HFFc6 (cell line): Measurements from ENCODE around the gene LIN28A. TPM values are rescaled to one million over a fixed set of nuclear protein-coding genes. Genes with fewer than 3 reads are reported as not detected.

Experiments
- DNase-seq: peaks from one replicate; pipeline ENCODE4 v3.0.0-alpha.2; 2018
- H3K27ac Mint-ChIP-seq: 2 replicates; pipeline ENCODE4 v1.8.0; 2020; ENCODE audit warnings: mild to moderate bottlenecking, mixed read lengths
- H3K27me3 Mint-ChIP-seq: 2 replicates; pipeline ENCODE4 v1.8.0; 2021; ENCODE audit warnings: mild to moderate bottlenecking, moderate library complexity, mixed read lengths; ENCODE audit not compliant: insufficient read depth
- H3K36me3 Mint-ChIP-seq: 2 replicates; pipeline ENCODE4 v1.8.0; 2021; ENCODE audit warnings: low read depth, mixed read lengths
- H3K4me1 Mint-ChIP-seq: 2 replicates; pipeline ENCODE4 v1.8.0; 2020; ENCODE audit warnings: low read depth, mixed read lengths
- H3K4me3 Mint-ChIP-seq: 2 replicates; pipeline ENCODE4 v1.8.0; 2020; ENCODE audit warnings: mild to moderate bottlenecking, moderate library complexity, mixed read lengths
- H3K9me3 Mint-ChIP-seq: 2 replicates; pipeline ENCODE4 v1.8.0; 2020; ENCODE audit warnings: mild to moderate bottlenecking, mixed read lengths
- long read RNA-seq: library from polyadenylated mRNA; unstranded; transcript quantifications from one replicate; pipeline ENCODE4 v2.0.0, GENCODE V29; 2019
- total RNA-seq, 6 experiments: library from RNA; stranded (reverse); fragmentation: NEBNext Ultra II Directional; extraction: Animal tissue kit (Norgen Biotek cat#: 25700); gene quantifications; 2 replicates in 1 of 6; 3 replicates in 5 of 6; pipeline ENCODE4 v1.2.3, GENCODE V29; 2021
- TF ChIP-seq, protein P1 (sequence below): fragments of 200-600 bp; sonication (generic); IDR thresholded peaks from 2 replicates; pipeline ENCODE4 v1.5.0; 2021; ENCODE audit warnings: antibody characterized with exemption, mild to moderate bottlenecking

LIN28A gene, protein sequence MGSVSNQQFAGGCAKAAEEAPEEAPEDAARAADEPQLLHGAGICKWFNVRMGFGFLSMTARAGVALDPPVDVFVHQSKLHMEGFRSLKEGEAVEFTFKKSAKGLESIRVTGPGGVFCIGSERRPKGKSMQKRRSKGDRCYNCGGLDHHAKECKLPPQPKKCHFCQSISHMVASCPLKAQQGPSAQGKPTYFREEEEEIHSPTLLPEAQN
- total RNA-seq: not detected
- long read RNA-seq: 0 reads

DNA sequence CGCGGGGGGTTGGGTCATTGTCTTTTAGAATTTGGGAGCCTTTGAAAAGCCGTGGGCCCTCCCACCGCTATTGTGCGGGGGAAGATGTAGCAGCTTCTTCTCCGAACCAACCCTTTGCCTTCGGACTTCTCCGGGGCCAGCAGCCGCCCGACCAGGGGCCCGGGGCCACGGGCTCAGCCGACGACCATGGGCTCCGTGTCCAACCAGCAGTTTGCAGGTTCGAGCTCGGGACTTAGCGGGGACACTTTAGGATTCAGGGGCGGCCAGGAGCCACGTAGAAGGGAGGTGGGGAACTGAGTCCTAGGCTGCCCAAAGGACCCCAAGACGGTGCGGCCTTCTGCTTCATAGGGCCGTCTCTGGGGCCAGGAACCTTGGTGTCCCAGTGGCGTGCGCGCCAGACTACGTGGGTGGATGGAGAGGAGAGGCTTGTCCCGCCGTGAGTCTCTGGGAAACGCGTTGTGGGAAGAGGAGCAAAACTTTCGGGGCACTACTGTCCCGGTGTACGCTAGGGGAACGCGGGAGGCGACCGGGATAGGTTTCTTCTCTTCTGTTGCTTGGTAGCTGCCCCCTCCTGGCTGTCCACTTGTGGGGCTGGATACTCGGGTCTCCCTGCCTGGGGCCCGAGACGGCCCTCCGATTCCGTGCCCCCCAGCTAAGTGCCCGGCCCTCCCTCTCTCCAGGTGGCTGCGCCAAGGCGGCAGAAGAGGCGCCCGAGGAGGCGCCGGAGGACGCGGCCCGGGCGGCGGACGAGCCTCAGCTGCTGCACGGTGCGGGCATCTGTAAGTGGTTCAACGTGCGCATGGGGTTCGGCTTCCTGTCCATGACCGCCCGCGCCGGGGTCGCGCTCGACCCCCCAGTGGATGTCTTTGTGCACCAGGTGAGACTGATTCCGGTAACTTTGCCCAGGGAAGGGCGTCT is at the start of gene LIN28A:
Gene LIN28A (plus strand): TSS at position 112 of the 918 bp plus-strand sequence. CDS start 75 bp downstream, at position 187.
- TF ChIP-seq, protein P1, sequence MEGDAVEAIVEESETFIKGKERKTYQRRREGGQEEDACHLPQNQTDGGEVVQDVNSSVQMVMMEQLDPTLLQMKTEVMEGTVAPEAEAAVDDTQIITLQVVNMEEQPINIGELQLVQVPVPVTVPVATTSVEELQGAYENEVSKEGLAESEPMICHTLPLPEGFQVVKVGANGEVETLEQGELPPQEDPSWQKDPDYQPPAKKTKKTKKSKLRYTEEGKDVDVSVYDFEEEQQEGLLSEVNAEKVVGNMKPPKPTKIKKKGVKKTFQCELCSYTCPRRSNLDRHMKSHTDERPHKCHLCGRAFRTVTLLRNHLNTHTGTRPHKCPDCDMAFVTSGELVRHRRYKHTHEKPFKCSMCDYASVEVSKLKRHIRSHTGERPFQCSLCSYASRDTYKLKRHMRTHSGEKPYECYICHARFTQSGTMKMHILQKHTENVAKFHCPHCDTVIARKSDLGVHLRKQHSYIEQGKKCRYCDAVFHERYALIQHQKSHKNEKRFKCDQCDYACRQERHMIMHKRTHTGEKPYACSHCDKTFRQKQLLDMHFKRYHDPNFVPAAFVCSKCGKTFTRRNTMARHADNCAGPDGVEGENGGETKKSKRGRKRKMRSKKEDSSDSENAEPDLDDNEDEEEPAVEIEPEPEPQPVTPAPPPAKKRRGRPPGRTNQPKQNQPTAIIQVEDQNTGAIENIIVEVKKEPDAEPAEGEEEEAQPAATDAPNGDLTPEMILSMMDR: no peak
- no peak for DNase-seq
- Mint-ChIP-seq H3K27me3 (peaks cover 49% of the 10 kb centered on the region), H3K4me1 (peaks cover 15% of the 10 kb centered on the region), H3K27ac (no peak within 1 kb of the TSS), H3K4me3 (no peak within 1 kb of the TSS), H3K9me3 (no peaks in the 10 kb centered on the region), H3K36me3 (no peaks in the 10 kb centered on the region)

DNA sequence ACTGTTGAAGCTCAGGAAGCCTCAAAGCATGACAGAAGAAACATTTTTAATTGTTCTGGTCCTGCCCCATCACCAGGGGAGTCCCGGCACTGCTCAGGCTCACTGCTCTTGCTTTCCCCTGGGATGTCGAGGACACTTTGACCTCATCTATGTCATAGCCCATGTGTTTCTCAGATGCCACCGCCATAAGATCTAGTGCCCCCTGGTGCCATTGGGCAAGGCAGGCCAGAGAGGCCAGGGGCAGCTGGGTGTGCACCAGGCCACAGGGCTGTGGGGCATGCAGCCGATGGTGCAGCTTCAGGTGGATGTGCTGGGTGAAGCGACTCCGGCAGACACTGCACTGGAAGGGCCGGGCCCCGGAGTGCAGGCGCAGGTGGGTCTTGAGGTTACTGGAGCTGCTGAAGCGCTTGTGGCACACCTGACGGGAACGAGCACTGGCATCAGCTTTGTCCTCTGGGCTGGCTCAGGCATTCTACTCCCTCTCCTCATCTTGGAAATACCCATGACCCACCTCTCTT is 49.0 kb upstream of the LIN28A start:
- no peaks in the 10 kb centered on the region for H3K9me3 Mint-ChIP-seq
- H3K4me1 Mint-ChIP-seq: peaks cover 25% of the 10 kb centered on the region
- peaks cover 43% of the 10 kb centered on the region for H3K27me3 Mint-ChIP-seq
- H3K4me3 Mint-ChIP-seq: no peak overlapping the region
- TF ChIP-seq, protein P1: peak; percentile 35; the same call in 1 of the 2 replicates
- no peaks in the 10 kb centered on the region for H3K36me3 Mint-ChIP-seq
- H3K27ac Mint-ChIP-seq: no peak overlapping the region
- DNase-seq: no peak

DNA sequence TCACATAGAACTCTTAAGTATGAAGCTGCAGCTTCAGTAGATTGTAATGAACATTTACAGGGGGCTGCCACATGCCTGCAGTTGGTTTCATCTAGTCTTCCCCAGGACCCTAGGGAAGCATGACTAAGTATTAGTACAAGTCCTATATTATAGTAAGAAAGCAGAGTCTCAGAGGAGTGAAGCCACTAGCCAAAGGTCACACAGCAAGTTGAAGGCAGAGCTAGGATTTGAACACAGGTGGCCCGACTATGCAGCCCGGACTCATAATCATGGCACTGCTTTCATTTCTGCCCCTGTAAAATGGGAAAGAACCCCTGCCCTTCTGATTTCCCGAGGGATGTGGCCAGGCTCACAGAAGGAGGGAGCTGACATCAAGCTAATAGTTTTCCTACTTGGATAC is 48.3 kb upstream of the LIN28A start:
- Mint-ChIP-seq H3K9me3 (no peaks in the 10 kb centered on the region), H3K4me3 (no peak overlapping the region), H3K36me3 (no peaks in the 10 kb centered on the region), H3K27ac (no peak overlapping the region), H3K4me1 (peaks cover 20% of the 10 kb centered on the region), H3K27me3 (peaks cover 43% of the 10 kb centered on the region)
- TF ChIP-seq, protein P1: no peak
- no peak for DNase-seq

DNA sequence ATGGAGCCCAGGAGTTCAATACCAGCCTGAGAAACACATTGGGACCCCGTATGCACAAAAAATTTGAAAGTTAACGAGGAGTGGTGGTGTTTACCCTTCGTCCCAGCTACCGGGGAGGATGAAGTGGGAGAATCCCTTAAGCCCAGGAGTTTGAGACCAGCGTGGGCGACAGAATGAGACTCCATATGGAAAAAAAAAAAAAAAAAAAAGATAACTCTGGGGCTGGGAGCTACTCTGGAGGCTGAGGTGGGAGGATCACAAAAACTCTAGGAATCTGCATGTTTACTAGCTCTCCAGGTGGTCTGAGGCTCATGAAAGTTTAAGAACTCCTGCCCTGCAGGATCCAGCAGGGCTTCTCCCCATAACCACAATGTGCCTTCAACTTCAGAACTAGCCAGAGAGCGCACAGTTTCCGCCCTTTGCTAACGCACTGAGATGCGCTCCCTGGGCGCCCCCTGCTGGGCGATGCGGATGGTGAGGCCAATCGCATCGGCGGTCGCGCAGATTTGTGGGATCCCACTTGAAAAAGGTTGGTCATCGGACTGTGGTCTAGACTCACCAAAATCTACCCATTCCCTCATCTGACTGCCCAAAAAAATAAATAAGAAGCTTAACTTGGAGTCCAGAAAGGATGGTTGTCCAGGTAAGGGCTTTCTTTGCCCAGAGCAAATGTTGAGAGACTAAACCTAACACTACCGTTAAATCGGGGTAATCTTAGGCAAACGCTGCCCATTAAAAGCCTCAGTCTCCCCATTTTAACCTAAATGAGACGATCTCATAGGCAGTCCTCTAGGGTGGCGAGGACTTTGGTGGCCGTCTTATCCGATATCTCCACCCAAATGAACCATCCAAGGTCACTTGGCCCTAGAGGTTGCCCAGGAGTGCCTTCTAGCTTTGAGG is 46.8 kb upstream of the LIN28A start:
- TF ChIP-seq, protein P1: peak; percentile 95
- H3K9me3 Mint-ChIP-seq: no peaks in the 10 kb centered on the region
- no peak overlapping the region for H3K4me3 Mint-ChIP-seq
- H3K4me1 Mint-ChIP-seq: peaks cover 15% of the 10 kb centered on the region
- no peak overlapping the region for H3K27ac Mint-ChIP-seq
- peak; percentile 41 for DNase-seq
- H3K36me3 Mint-ChIP-seq: no peaks in the 10 kb centered on the region
- H3K27me3 Mint-ChIP-seq: peaks cover 40% of the 10 kb centered on the region

DNA sequence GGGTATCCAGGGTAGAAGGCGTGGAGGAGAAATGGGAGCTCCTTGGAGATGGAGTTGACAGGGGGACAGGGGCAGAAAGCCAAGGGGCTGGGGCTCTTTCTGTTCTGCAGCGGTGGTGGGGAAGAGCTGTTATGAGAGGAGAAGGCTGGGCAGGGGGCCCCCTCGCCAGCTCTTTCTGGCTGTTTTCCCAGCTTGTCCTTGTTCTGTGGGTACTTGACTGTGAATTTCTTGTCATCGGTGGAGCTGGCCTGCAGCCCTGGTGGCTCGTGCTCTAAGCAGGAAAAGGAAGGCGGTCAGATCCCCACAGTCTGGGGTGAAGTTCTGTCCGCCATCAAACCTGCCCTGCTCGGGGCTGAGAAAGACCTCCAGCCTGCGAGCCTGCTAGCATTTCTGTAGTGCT is 45.7 kb upstream of the LIN28A start:
- no peak overlapping the region for H3K27ac Mint-ChIP-seq
- no peaks in the 10 kb centered on the region for H3K9me3 Mint-ChIP-seq
- H3K36me3 Mint-ChIP-seq: no peaks in the 10 kb centered on the region
- peaks cover 10% of the 10 kb centered on the region; the same call in 1 of the 2 replicates for H3K4me1 Mint-ChIP-seq
- H3K4me3 Mint-ChIP-seq: no peak overlapping the region
- TF ChIP-seq, protein P1: no peak
- H3K27me3 Mint-ChIP-seq: peaks cover 36% of the 10 kb centered on the region
- no peak for DNase-seq
